HL-60 (cell line): ENCODE results near the gene CCDC191.

Experiments
- DNase-seq, 2 experiments: peaks; one replicate each; pipeline ENCODE4 v3.0.0-alpha.2; 2010 to 2020; ENCODE audit warnings: low read depth in 1 of 2, low spot score in 1 of 2
- H3K27ac ChIP-seq: fragments of 250-450 bp; sonication (Bioruptor Pico); replicated peaks from 2 replicates; pipeline ENCODE4 v1.5.1; 2020; ENCODE audit warnings: mild to moderate bottlenecking, moderate library complexity
- H3K27me3 ChIP-seq: fragments of 250-450 bp; sonication (Bioruptor Pico); 2 replicates; pipeline ENCODE4 v1.5.1; 2021; ENCODE audit warnings: mild to moderate bottlenecking, moderate library complexity; ENCODE audit not compliant: insufficient read depth, poor library complexity, severe bottlenecking
- H3K4me3 ChIP-seq: replicated peaks from 2 replicates; pipeline ENCODE4 v1.5.1; 2011; ENCODE audit warnings: mild to moderate bottlenecking, control low read depth, low read length; ENCODE audit not compliant: insufficient read depth
- CTCF ChIP-seq: IDR thresholded peaks from one replicate; pipeline ENCODE4 v1.5.1; 2011; ENCODE audit warnings: low read length, control low read depth, inconsistent platforms; ENCODE audit not compliant: insufficient read depth
- GABPA ChIP-seq: IDR thresholded peaks from 2 replicates; pipeline ENCODE4 v1.6.1; 2012; ENCODE audit warnings: low read depth
- POLR2AphosphoS5 ChIP-seq: IDR thresholded peaks from 2 replicates; pipeline ENCODE4 v1.6.1; 2012; ENCODE audit warnings: low read depth
- REST ChIP-seq: IDR thresholded peaks from 2 replicates; pipeline ENCODE4 v1.6.1; 2012; ENCODE audit warnings: low read depth; ENCODE audit not compliant: insufficient replicate concordance
- SPI1 ChIP-seq: IDR thresholded peaks from 2 replicates; pipeline ENCODE4 v1.6.1; 2012; ENCODE audit warnings: low read depth, mild to moderate bottlenecking, borderline replicate concordance

CCDC191 gene

DNA sequence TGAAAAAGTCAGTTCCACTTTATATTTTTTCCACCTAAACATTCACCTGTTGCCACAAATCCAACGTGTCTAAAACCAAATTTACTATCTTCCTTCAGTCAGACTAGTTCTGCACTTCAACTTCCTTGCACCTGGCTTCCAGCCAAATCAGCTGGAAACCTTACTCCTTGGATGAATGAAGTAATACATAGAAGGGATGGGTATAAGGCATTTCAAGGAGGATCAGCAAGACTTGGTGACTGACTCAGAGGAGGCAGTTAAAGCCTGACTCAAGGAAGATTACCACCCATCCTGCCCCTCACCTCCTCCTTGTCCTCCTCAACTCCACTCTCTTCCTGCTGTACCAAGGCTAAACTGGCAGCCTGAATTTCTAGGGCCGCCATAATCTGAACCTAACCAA is 37.3 kb upstream of the CCDC191 start:
- H3K4me3 ChIP-seq, result no peak overlapping the region
- TF ChIP-seq CTCF (no peak), REST (no peak), SPI1 (no peak), GABPA (no peak), POLR2AphosphoS5 (no peak)
- DNase-seq, result peak; percentile 28 to 45
- no peak overlapping the region for H3K27ac ChIP-seq
- no peaks in the 10 kb centered on the region for H3K27me3 ChIP-seq

DNA sequence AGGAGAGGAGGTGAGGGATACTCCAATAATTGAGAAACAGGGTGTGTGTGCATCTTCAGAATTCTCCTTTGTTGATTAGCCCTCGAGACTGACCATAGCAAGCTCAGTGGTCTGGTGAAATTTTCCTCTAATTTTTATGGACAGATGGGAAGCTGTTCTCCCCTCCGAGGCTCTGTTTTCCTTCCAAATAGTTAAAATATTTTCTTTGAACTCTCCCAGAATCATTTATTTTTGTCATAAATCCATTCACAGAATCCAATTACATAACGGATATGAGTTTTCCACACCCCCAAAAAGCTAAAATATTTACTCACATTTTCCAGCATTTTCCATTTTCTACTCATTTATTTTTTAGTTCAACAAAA is 36.7 kb upstream of the CCDC191 start:
- TF ChIP-seq REST (no peak), SPI1 (no peak), CTCF (no peak), GABPA (no peak), POLR2AphosphoS5 (no peak)

DNA sequence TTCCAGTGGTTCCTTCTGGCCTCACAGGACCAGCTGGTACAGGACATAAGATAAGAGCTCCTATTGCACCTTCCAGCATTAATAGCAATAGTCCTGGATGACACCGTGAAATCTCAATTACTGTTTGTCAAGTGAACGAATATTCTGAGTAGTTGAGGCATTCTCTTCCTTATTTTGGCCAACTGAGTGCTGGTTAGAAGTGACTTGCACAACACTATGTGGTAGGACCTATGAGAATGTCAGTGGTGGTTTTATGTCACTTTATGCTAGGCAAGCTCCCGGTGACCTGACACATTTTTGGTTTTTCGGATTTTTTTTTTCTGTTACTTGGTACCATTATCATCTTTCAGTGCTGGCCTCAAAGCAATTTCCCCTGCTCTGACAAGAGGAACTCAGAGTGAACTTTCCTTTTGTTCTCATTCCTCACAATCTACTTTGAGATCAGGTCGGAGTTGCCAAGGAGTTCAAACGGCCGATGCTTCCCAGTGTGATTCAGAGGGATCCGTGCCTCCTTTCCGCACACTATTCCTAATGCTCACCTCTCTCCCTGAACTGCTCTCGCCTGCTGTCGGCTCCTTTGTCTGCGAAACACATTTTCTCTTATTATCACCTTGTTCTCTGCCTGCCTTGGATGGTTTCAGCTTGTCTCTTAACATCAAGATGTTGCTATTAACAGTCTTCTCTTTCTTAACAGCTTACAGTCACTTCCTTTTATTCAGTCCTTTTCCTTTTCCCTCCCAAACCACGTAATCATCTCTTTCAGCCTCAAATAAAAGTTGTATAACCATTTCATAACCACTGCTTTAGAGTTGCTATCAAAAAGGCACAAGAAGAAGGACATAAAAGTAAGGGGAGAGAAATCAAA is 36.1 kb upstream of the CCDC191 start:
- TF ChIP-seq SPI1 (peak; percentile 79), POLR2AphosphoS5 (no peak), GABPA (no peak)
- peak overlapping the region; percentile 73 for H3K27ac ChIP-seq
- H3K27me3 ChIP-seq, result no peaks in the 10 kb centered on the region
- peak; percentile 28 to 60 for DNase-seq
- peak overlapping the region; percentile 34 for H3K4me3 ChIP-seq

More for the DNA sequence above, 36.7 kb upstream of the CCDC191 start:
- Histone ChIP-seq H3K27ac (peak overlapping the region; percentile 73), H3K4me3 (no peak overlapping the region), H3K27me3 (no peaks in the 10 kb centered on the region)
- DNase-seq, result no peak

- DNase-seq, result no peak
- no peak for TF ChIP-seq SPI1
- no peak for TF ChIP-seq CTCF
- TF ChIP-seq GABPA, result no peak
- TF ChIP-seq REST, result no peak
- no peak for TF ChIP-seq POLR2AphosphoS5
- no peak overlapping the region for H3K27ac ChIP-seq
- H3K4me3 ChIP-seq, result no peak overlapping the region
- no peaks in the 10 kb centered on the region for H3K27me3 ChIP-seq
Measured at GRCh38 chr3:114089675-114090074, 33.3 kb upstream of the CCDC191 start.
